Measurements from ENCODE around the gene CKMT1A.
"Not testable (repeated sequence)": the region's sequence is repeated elsewhere in the genome, so short reads cannot be mapped to it uniquely, and the experiment has no call there.

Gene CKMT1A

DNA sequence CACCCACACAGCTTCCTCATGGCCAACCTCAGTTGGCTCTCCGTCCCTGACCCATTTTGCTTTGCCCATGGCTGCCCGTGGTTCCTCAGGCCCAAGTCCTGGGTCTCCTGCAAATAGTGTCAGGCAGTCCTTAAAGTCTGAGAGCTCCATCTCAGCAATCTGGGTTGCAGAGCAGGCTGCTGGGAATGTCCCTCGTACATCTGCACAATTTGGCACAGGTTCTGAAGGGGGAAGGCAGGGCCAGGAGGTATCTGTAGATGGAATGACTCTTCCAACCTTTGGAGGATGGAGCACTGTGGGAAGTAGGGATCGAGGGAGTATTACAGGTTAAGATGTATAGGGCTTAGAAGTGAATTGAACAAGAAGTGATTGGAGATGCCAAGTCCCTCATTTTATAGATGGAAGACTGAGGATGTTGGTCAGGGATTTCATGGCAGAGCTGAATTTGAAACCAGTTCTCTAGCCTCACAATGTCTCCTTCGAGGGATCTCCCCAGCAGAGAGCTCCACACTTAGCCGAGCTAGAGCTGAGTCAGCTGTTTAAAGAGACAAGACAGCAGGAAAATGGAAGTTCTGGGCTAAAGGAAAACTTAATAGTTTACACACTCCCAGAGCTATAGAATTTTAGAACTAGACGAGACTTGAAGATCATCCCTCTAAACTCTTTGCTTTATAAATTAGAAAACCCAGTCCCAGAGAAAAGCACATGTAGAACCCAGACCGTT, 9.2 kb downstream of the CKMT1A start:
- no peaks in the 10 kb centered on the region for H3K4me1 ChIP-seq (ENCODE audit: control insufficient read depth in 1 of 2, insufficient read depth in 2 of 2, low read length in 2 of 2)
- no peak overlapping the region for H3K4me3 ChIP-seq (ENCODE audit: low read depth in 1 of 2, low read length in 2 of 2)
- no peak overlapping the region for H3K27ac ChIP-seq (ENCODE audit: low read length)
- H3K9me3 ChIP-seq (ENCODE audit: control insufficient read depth in 1 of 2, low read length in 2 of 2) = no peaks in the 10 kb centered on the region
- H3K36me3 ChIP-seq (ENCODE audit: control insufficient read depth in 1 of 2, insufficient read depth in 2 of 2, low read length in 2 of 2) = peaks cover 0 to 5% of the 10 kb centered on the region in 2 donors
- no peaks in the 10 kb centered on the region for H3K27me3 ChIP-seq (ENCODE audit: low read depth, low read length)

DNA sequence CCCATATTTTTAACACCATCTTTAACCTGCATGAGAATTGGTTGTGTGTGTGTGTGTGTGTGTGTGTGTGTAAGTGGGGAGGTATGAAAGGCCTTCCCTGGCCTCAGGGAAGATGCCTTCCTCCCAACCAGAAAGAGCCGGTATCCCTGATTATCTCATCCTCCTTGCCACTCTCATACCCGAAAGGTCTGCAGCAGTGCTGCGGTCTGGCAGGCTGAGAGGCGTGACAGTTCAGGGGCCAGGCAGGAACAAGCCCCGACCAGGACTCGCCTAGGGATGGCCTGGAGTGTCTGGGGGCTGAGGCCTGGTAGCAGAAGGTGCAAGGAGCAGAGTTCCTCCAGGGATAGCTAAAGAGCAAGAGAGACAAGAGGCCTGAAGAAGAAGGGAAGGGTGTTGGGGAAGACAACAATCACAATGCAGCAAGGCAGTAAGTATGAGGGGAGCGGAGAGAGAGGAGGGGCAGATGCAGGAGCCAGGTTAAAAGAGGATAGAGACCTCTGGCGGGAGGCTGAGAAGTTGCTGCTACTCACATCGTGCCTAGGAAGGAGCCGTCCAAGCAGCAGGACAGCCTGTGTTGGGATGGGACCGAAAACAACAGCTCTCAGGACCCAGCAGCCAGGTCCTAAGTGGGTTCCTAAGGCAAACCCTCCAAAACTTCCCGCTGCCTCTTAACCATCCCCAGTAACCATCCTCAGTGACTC, 16.9 kb downstream of the CKMT1A start:
- not testable (repeated sequence) for H3K9me3 ChIP-seq (ENCODE audit: control insufficient read depth in 1 of 2, low read length in 2 of 2); H3K4me3 ChIP-seq (ENCODE audit: low read depth in 1 of 2, low read length in 2 of 2); H3K36me3 ChIP-seq (ENCODE audit: control insufficient read depth in 1 of 2, insufficient read depth in 2 of 2, low read length in 2 of 2); H3K27ac ChIP-seq (ENCODE audit: low read length); H3K27me3 ChIP-seq (ENCODE audit: low read depth, low read length); H3K4me1 ChIP-seq (ENCODE audit: control insufficient read depth in 1 of 2, insufficient read depth in 2 of 2, low read length in 2 of 2)

DNA sequence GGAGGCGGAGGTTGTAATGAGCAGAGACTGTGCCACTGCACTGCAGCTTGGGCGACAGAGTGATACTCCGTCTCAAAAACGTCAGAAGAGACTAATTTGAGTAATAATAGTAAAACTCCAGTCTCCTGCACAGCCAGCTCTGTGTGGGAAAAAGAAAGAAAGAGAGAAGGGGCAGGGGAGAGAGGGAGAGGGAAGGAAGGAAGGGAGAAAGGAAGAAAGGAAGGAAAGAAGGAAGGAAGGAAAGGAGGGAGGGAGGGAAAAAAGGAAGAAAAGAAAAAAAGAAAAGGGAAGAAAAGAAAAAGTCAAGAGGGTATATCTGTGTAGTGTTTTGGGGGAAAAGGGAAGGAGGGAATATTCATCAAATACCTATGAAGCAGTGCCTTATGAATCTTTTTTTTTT, 29.5 kb downstream of the CKMT1A start:
- Histone ChIP-seq H3K27ac (ENCODE audit: low read length) (no peak overlapping the region), H3K4me3 (ENCODE audit: low read depth in 1 of 2, low read length in 2 of 2) (no peak overlapping the region), H3K9me3 (ENCODE audit: control insufficient read depth in 1 of 2, low read length in 2 of 2) (no peaks in the 10 kb centered on the region), H3K4me1 (ENCODE audit: control insufficient read depth in 1 of 2, insufficient read depth in 2 of 2, low read length in 2 of 2) (no peaks in the 10 kb centered on the region), H3K36me3 (ENCODE audit: control insufficient read depth in 1 of 2, insufficient read depth in 2 of 2, low read length in 2 of 2) (no peaks in the 10 kb centered on the region), H3K27me3 (ENCODE audit: low read depth, low read length) (no peaks in the 10 kb centered on the region)

DNA sequence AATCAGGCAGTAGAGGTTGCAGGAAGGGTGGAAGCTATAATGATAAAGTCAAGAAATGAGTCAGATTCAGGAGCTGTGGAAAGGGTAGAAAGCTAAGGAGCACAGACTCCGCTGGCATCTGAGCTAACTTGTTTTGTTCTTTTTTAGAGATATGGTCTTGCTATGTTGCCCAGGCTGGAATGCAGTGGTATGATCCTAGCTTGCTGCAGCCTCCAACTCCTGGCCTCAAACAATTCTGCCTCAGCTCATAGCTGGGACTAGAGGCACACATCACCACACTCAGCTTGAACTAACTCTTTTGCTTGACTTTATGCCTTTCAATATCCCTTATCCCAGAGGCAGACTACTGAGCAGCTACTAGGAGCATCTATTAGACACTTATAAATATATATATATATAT, 32.6 kb downstream of the CKMT1A start:
- not testable (repeated sequence) for H3K4me3 ChIP-seq (ENCODE audit: low read depth in 1 of 2, low read length in 2 of 2); H3K27ac ChIP-seq (ENCODE audit: low read length); H3K36me3 ChIP-seq (ENCODE audit: control insufficient read depth in 1 of 2, insufficient read depth in 2 of 2, low read length in 2 of 2); H3K4me1 ChIP-seq (ENCODE audit: control insufficient read depth in 1 of 2, insufficient read depth in 2 of 2, low read length in 2 of 2); H3K27me3 ChIP-seq (ENCODE audit: low read depth, low read length); H3K9me3 ChIP-seq (ENCODE audit: control insufficient read depth in 1 of 2, low read length in 2 of 2)

DNA sequence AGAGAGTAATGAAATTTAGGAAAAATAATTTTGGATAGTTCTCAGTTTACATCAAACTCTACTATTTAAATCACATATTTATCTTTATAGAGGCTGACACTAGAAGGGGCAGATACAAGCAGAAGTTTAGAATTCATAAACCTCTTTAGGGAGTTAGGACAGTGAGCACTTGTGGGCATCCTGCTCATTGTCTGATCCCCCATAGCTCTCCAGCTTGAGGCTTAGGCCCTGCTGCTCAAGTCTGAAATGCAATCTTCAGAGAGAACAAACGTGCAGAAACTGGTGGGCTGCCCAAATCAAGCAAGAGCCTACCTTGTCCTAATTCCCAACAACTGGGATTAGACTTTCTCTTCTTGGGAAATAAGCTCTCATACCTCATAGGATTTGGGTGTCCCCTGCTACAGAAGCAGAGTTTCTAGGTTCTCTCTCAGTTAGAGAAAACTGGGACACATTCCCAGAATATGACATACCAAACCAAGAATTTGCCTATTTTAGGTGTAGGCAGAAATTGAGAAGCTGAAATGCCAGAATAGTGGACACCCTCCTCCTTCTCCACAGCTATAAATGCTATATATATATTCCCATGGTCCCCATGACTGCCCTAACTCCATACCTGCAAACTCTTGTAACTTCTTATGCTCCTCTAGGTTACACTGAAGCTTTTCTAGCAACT, 34.5 kb downstream of the CKMT1A start:
- H3K36me3 ChIP-seq (ENCODE audit: control insufficient read depth in 1 of 2, insufficient read depth in 2 of 2, low read length in 2 of 2); H3K27ac ChIP-seq (ENCODE audit: low read length); H3K4me3 ChIP-seq (ENCODE audit: low read depth in 1 of 2, low read length in 2 of 2); H3K4me1 ChIP-seq (ENCODE audit: control insufficient read depth in 1 of 2, insufficient read depth in 2 of 2, low read length in 2 of 2); H3K9me3 ChIP-seq (ENCODE audit: control insufficient read depth in 1 of 2, low read length in 2 of 2); H3K27me3 ChIP-seq (ENCODE audit: low read depth, low read length): not testable (repeated sequence)

DNA sequence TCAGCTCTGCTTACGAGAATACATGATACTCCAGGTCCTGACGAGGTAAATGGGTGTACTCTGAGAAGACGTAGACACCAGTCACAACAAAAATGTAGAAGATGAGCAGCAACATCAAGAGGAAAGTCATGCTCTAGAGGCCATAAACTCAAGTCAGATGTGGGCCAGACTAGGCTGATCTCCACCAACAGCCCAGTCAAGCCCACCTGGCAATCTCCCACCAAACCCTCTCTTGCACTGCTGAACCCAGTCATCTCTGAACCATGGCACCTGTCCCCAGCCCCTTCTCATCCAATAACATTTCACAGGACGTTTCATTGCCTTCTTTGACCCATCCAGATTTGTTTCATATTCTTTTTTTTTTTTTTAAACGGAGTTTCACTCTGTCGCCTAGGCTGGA, 41.8 kb downstream of the CKMT1A start:
- Histone ChIP-seq H3K36me3 (ENCODE audit: control insufficient read depth in 1 of 2, insufficient read depth in 2 of 2, low read length in 2 of 2) (no peaks in the 10 kb centered on the region), H3K27me3 (ENCODE audit: low read depth, low read length) (no peaks in the 10 kb centered on the region), H3K4me3 (ENCODE audit: low read depth in 1 of 2, low read length in 2 of 2) (no peak overlapping the region), H3K4me1 (ENCODE audit: control insufficient read depth in 1 of 2, insufficient read depth in 2 of 2, low read length in 2 of 2) (no peaks in the 10 kb centered on the region), H3K9me3 (ENCODE audit: control insufficient read depth in 1 of 2, low read length in 2 of 2) (no peaks in the 10 kb centered on the region), H3K27ac (ENCODE audit: low read length) (no peak overlapping the region)

DNA sequence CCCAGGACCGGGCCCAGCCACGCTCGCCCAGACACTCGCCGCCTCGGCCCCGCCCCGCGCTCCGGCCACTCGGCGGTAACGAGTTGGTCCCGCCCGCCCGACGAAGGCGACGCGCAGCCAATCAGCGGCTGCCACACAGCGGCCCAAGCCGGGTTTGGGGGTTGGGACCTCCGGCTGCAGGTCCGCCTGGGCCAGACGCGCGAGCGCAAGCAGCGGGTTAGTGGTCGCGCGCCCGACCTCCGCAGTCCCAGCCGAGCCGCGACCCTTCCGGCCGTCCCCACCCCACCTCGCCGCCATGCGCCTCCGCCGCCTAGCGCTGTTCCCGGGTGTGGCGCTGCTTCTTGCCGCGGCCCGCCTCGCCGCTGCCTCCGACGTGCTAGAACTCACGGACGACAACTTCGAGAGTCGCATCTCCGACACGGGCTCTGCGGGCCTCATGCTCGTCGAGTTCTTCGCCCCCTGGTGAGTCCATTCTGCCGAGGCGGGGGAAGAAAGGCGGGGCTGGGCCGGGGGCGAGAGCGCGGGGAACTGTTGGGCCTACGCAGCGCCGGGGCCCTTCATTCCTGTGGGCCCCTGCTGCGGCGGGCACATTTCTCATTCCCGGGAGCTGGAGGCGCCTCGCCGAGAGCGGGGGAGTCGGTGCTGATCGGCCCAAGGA, 52.7 kb downstream of the CKMT1A start, which contains the start of gene PDIA3:
TSS of gene PDIA3 (plus strand) at position 194 of the 658 bp plus-strand sequence. CDS start at position 296, 102 bp downstream.
- H3K27me3 ChIP-seq (ENCODE audit: low read depth, low read length); H3K9me3 ChIP-seq (ENCODE audit: control insufficient read depth in 1 of 2, low read length in 2 of 2); H3K36me3 ChIP-seq (ENCODE audit: control insufficient read depth in 1 of 2, insufficient read depth in 2 of 2, low read length in 2 of 2): not testable (repeated sequence)
- peaks cover 0 to 29% of the 10 kb centered on the region in 2 donors for H3K4me1 ChIP-seq (ENCODE audit: control insufficient read depth in 1 of 2, insufficient read depth in 2 of 2, low read length in 2 of 2)
- H3K27ac ChIP-seq (ENCODE audit: low read length) = peak within 1 kb of the TSS; percentile 47
- peak within 1 kb of the TSS; percentile 74 to 80 for H3K4me3 ChIP-seq (ENCODE audit: low read depth in 1 of 2, low read length in 2 of 2)

DNA sequence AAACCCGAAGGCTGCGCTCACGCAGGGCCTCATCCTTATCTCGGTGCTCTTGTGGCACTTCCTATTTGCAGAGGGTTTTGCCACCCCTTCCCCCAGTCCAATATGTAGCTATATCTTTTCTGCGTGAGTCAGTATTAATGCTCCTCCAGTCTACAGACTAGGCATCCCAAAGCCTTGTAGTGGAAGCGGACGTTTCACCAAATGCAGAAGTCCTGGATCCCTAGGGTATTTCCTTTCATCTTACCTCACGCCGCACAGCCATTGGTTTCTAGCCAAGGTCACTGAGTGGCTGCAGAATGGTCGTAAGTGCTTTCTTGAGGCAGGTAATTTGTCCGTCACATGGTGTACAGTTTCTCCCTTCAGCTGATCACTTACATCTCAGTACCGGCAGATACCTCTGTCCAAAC, 53.2 kb downstream of the CKMT1A start:
- H3K4me1 ChIP-seq (ENCODE audit: control insufficient read depth in 1 of 2, insufficient read depth in 2 of 2, low read length in 2 of 2) = peaks cover 0 to 34% of the 10 kb centered on the region in 2 donors
- not testable (repeated sequence) for H3K36me3 ChIP-seq (ENCODE audit: control insufficient read depth in 1 of 2, insufficient read depth in 2 of 2, low read length in 2 of 2); H3K9me3 ChIP-seq (ENCODE audit: control insufficient read depth in 1 of 2, low read length in 2 of 2); H3K27me3 ChIP-seq (ENCODE audit: low read depth, low read length)
- peak overlapping the region; percentile 47 for H3K27ac ChIP-seq (ENCODE audit: low read length)
- peak overlapping the region; percentile 74 to 80 for H3K4me3 ChIP-seq (ENCODE audit: low read depth in 1 of 2, low read length in 2 of 2)

DNA sequence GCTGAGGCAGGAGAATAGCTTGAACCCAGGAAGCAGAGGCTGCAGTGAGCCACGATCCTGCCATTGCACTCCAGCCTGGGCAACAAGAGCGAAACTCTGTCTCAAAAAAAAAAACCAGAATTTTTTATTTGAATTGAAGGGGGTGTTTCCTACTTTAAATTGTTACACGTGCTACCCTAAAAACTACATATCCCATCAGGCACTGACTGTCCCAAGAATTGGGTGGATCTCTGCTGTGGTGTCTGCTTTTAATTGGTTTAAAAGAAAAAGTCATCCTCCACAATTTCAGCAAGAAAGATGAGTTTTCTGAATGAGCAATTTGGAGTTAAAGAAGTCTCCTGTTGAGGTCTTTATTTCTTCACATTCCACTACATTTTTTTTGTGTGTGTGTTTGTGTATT, 54.7 kb downstream of the CKMT1A start:
- H3K27ac ChIP-seq (ENCODE audit: low read length) = no peak overlapping the region
- H3K4me3 ChIP-seq (ENCODE audit: low read depth in 1 of 2, low read length in 2 of 2) = peak overlapping the region; percentile 13 to 25

More for the DNA sequence above, 54.7 kb downstream of the CKMT1A start:
- Histone ChIP-seq H3K27me3 (ENCODE audit: low read depth, low read length) (no peaks in the 10 kb centered on the region), H3K36me3 (ENCODE audit: control insufficient read depth in 1 of 2, insufficient read depth in 2 of 2, low read length in 2 of 2) (peaks cover 2 to 4% of the 10 kb centered on the region in 2 donors), H3K4me1 (ENCODE audit: control insufficient read depth in 1 of 2, insufficient read depth in 2 of 2, low read length in 2 of 2) (peaks cover 0 to 39% of the 10 kb centered on the region in 2 donors), H3K9me3 (ENCODE audit: control insufficient read depth in 1 of 2, low read length in 2 of 2) (no peaks in the 10 kb centered on the region)

All from muscle layer of duodenum (tissue), 2 donors.